Measurements from ENCODE around the gene PRR16.

The PRR16 gene

GRCh38 chr5:120555345-120555744 is 91.2 kb downstream of the PRR16 start:
- H3K9ac ChIP-seq (ENCODE audit: low read length), result no peak overlapping the region
- H3K79me1 ChIP-seq (ENCODE audit: low read length), result no peaks in the 10 kb centered on the region
- H3K18ac ChIP-seq (ENCODE audit: low read length), result no peak overlapping the region
- no peak for DNase-seq
- no peak overlapping the region for H4K5ac ChIP-seq (ENCODE audit: low read length)
- WGBS (ENCODE audit: extremely low coverage, insufficient coverage, low lambda C conversion rate), result no CpG with 5 or more reads among the region's 2 CpGs
- no peaks in the 10 kb centered on the region for H3K79me2 ChIP-seq (ENCODE audit: control insufficient read depth, insufficient read depth, low read length)
- H2BK5ac ChIP-seq (ENCODE audit: low read length), result no peak overlapping the region
- no peak overlapping the region for H3K27ac ChIP-seq (ENCODE audit: low read depth, low read length)
- H3K4me1 ChIP-seq (ENCODE audit: control insufficient read depth, low read depth, low read length), result no peaks in the 10 kb centered on the region
- H3K4ac ChIP-seq (ENCODE audit: low read depth, low read length), result no peak overlapping the region
- no peak overlapping the region for H3K4me3 ChIP-seq (ENCODE audit: low read length)
- no peak overlapping the region for H4K8ac ChIP-seq (ENCODE audit: low read depth, low read length)
- no peak overlapping the region for H2BK15ac ChIP-seq (replicated peaks; ENCODE audit: low read depth)
- no peaks in the 10 kb centered on the region for H3K36me3 ChIP-seq (ENCODE audit: control insufficient read depth, insufficient read depth, low read length)
- no peak overlapping the region for H3K4me2 ChIP-seq (ENCODE audit: low read length)
- H2BK120ac ChIP-seq (ENCODE audit: low read depth, low read length), result no peak overlapping the region
- no peak overlapping the region for H3K56ac ChIP-seq (ENCODE audit: low read length)
- no peak overlapping the region for H2AK5ac ChIP-seq (ENCODE audit: low read length)
- no peaks in the 10 kb centered on the region for H3K27me3 ChIP-seq (ENCODE audit: insufficient read depth, low read length, poor library complexity)
- H3K23ac ChIP-seq (ENCODE audit: low read length), result no peak overlapping the region

- no peak overlapping the region for H2BK5ac ChIP-seq (ENCODE audit: low read length)
- no peaks in the 10 kb centered on the region for H3K27me3 ChIP-seq (ENCODE audit: insufficient read depth, low read length, poor library complexity)
- no peak overlapping the region for H2BK120ac ChIP-seq (ENCODE audit: low read depth, low read length)
- no peaks in the 10 kb centered on the region for H3K4me1 ChIP-seq (ENCODE audit: control insufficient read depth, low read depth, low read length)
- no peak overlapping the region for H3K56ac ChIP-seq (ENCODE audit: low read length)
- H2AK5ac ChIP-seq (ENCODE audit: low read length), result no peak overlapping the region
- H3K79me1 ChIP-seq (ENCODE audit: low read length), result no peaks in the 10 kb centered on the region
- H3K79me2 ChIP-seq (ENCODE audit: control insufficient read depth, insufficient read depth, low read length), result no peaks in the 10 kb centered on the region
- no peak overlapping the region for H3K23ac ChIP-seq (ENCODE audit: low read length)
- no peak overlapping the region for H3K9ac ChIP-seq (ENCODE audit: low read length)
- no CpG with 5 or more reads among the region's 4 CpGs for WGBS (ENCODE audit: extremely low coverage, insufficient coverage, low lambda C conversion rate)
- H3K4me3 ChIP-seq (ENCODE audit: low read length), result no peak overlapping the region
- H2BK15ac ChIP-seq (replicated peaks; ENCODE audit: low read depth), result no peak overlapping the region
- H4K8ac ChIP-seq (ENCODE audit: low read depth, low read length), result no peak overlapping the region
- no peak overlapping the region for H3K4ac ChIP-seq (ENCODE audit: low read depth, low read length)
- H3K4me2 ChIP-seq (ENCODE audit: low read length), result no peak overlapping the region
- no peak overlapping the region for H4K5ac ChIP-seq (ENCODE audit: low read length)
- DNase-seq, result peak; percentile 47
- H3K36me3 ChIP-seq (ENCODE audit: control insufficient read depth, insufficient read depth, low read length), result no peaks in the 10 kb centered on the region
- no peak overlapping the region for H3K18ac ChIP-seq (ENCODE audit: low read length)
- no peak overlapping the region for H3K27ac ChIP-seq (ENCODE audit: low read depth, low read length)
Observed at GRCh38 chr5:120564013-120564412, 99.9 kb downstream of the PRR16 start.

- Histone ChIP-seq H3K27me3 (ENCODE audit: insufficient read depth, low read length, poor library complexity) (no peaks in the 10 kb centered on the region), H3K79me2 (ENCODE audit: control insufficient read depth, insufficient read depth, low read length) (no peaks in the 10 kb centered on the region)
- no peak for DNase-seq
Observed at GRCh38 chr5:120567066-120567465, 103.0 kb downstream of the PRR16 start.

GRCh38 chr5:120567921-120568320 is 103.8 kb downstream of the PRR16 start:
- no peaks in the 10 kb centered on the region for H3K79me2 ChIP-seq (ENCODE audit: control insufficient read depth, insufficient read depth, low read length)
- peak overlapping the region; percentile 80 for H3K18ac ChIP-seq (ENCODE audit: low read length)
- H3K4me1 ChIP-seq (ENCODE audit: control insufficient read depth, low read depth, low read length), result no peaks in the 10 kb centered on the region
- H3K4ac ChIP-seq (ENCODE audit: low read depth, low read length), result no peak overlapping the region
- H3K4me3 ChIP-seq (ENCODE audit: low read length), result no peak overlapping the region
- no peak overlapping the region for H3K27ac ChIP-seq (ENCODE audit: low read depth, low read length)
- no peak overlapping the region for H2BK5ac ChIP-seq (ENCODE audit: low read length)
- no peak overlapping the region for H2BK120ac ChIP-seq (ENCODE audit: low read depth, low read length)
- no peak overlapping the region for H3K9ac ChIP-seq (ENCODE audit: low read length)
- no peak overlapping the region for H2AK5ac ChIP-seq (ENCODE audit: low read length)
- no peaks in the 10 kb centered on the region for H3K27me3 ChIP-seq (ENCODE audit: insufficient read depth, low read length, poor library complexity)
- no peaks in the 10 kb centered on the region for H3K79me1 ChIP-seq (ENCODE audit: low read length)
- no peak overlapping the region for H2BK15ac ChIP-seq (replicated peaks; ENCODE audit: low read depth)
- DNase-seq, result no peak
- no peaks in the 10 kb centered on the region for H3K36me3 ChIP-seq (ENCODE audit: control insufficient read depth, insufficient read depth, low read length)
- H3K56ac ChIP-seq (ENCODE audit: low read length), result no peak overlapping the region
- H3K4me2 ChIP-seq (ENCODE audit: low read length), result no peak overlapping the region
- no peak overlapping the region for H3K23ac ChIP-seq (ENCODE audit: low read length)
- H4K8ac ChIP-seq (ENCODE audit: low read depth, low read length), result no peak overlapping the region
- no CpG with 5 or more reads among the region's 4 CpGs for WGBS (ENCODE audit: extremely low coverage, insufficient coverage, low lambda C conversion rate)
- no peak overlapping the region for H4K5ac ChIP-seq (ENCODE audit: low read length)

More at GRCh38 chr5:120567066-120567465, 103.0 kb downstream of the PRR16 start:
- no peaks in the 10 kb centered on the region for H3K79me1 ChIP-seq (ENCODE audit: low read length)
- H3K36me3 ChIP-seq (ENCODE audit: control insufficient read depth, insufficient read depth, low read length), result no peaks in the 10 kb centered on the region
- H2BK120ac ChIP-seq (ENCODE audit: low read depth, low read length), result no peak overlapping the region
- no peak overlapping the region for H2AK5ac ChIP-seq (ENCODE audit: low read length)
- H2BK5ac ChIP-seq (ENCODE audit: low read length), result no peak overlapping the region
- no peak overlapping the region for H4K5ac ChIP-seq (ENCODE audit: low read length)
- H2BK15ac ChIP-seq (replicated peaks; ENCODE audit: low read depth), result no peak overlapping the region
- H3K56ac ChIP-seq (ENCODE audit: low read length), result no peak overlapping the region
- no peak overlapping the region for H3K4ac ChIP-seq (ENCODE audit: low read depth, low read length)
- no CpG with 5 or more reads among the region's 1 CpG for WGBS (ENCODE audit: extremely low coverage, insufficient coverage, low lambda C conversion rate)
- no peak overlapping the region for H4K8ac ChIP-seq (ENCODE audit: low read depth, low read length)
- no peak overlapping the region for H3K18ac ChIP-seq (ENCODE audit: low read length)
- H3K4me1 ChIP-seq (ENCODE audit: control insufficient read depth, low read depth, low read length), result no peaks in the 10 kb centered on the region
- no peak overlapping the region for H3K4me2 ChIP-seq (ENCODE audit: low read length)
- no peak overlapping the region for H3K9ac ChIP-seq (ENCODE audit: low read length)
- no peak overlapping the region for H3K4me3 ChIP-seq (ENCODE audit: low read length)
- no peak overlapping the region for H3K27ac ChIP-seq (ENCODE audit: low read depth, low read length)
- H3K23ac ChIP-seq (ENCODE audit: low read length), result no peak overlapping the region

GRCh38 chr5:120568711-120569110 is 104.6 kb downstream of the PRR16 start:
- H3K56ac ChIP-seq (ENCODE audit: low read length), result no peak overlapping the region

DNA sequence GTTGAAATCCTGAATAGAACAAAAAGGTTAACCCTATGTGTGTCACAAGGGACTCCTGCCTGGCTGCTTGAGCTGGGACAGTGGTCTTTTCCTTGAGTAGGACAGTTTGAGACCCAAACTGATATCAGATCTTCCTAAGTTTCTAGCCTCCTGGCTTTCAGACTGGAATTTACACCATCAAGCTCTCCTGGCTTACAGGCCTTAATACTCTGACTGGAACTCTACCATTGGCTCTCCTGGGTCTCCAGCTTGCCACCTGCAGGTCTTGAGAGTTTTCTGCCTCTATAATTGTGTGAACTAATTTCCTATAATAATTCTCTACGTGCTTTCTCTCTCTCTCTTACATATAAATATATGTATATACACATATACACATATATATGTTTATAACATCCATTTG is 112.5 kb downstream of the PRR16 start:
- Histone ChIP-seq H2AK5ac (ENCODE audit: low read length) (no peak overlapping the region), H2BK5ac (ENCODE audit: low read length) (no peak overlapping the region), H3K4me3 (ENCODE audit: low read length) (no peak overlapping the region), H2BK120ac (ENCODE audit: low read depth, low read length) (no peak overlapping the region), H3K4me2 (ENCODE audit: low read length) (no peak overlapping the region), H3K27me3 (ENCODE audit: insufficient read depth, low read length, poor library complexity) (no peaks in the 10 kb centered on the region), H3K23ac (ENCODE audit: low read length) (no peak overlapping the region), H3K36me3 (ENCODE audit: control insufficient read depth, insufficient read depth, low read length) (no peaks in the 10 kb centered on the region), H4K5ac (ENCODE audit: low read length) (no peak overlapping the region), H3K27ac (ENCODE audit: low read depth, low read length) (no peak overlapping the region), H3K79me1 (ENCODE audit: low read length) (no peaks in the 10 kb centered on the region), H3K9ac (ENCODE audit: low read length) (no peak overlapping the region), H3K79me2 (ENCODE audit: control insufficient read depth, insufficient read depth, low read length) (no peaks in the 10 kb centered on the region), H3K56ac (ENCODE audit: low read length) (no peak overlapping the region), H3K4me1 (ENCODE audit: control insufficient read depth, low read depth, low read length) (no peaks in the 10 kb centered on the region), H3K18ac (ENCODE audit: low read length) (no peak overlapping the region), H4K8ac (ENCODE audit: low read depth, low read length) (no peak overlapping the region), H2BK15ac (replicated peaks; ENCODE audit: low read depth) (no peak overlapping the region), H3K4ac (ENCODE audit: low read depth, low read length) (no peak overlapping the region)
- DNase-seq, result peak; percentile 49
- WGBS (ENCODE audit: extremely low coverage, insufficient coverage, low lambda C conversion rate), result no CpG with 5 or more reads among the region's 1 CpG

More at GRCh38 chr5:120568711-120569110, 104.6 kb downstream of the PRR16 start:
- Histone ChIP-seq H2BK120ac (ENCODE audit: low read depth, low read length) (no peak overlapping the region), H3K79me1 (ENCODE audit: low read length) (no peaks in the 10 kb centered on the region), H2BK15ac (replicated peaks; ENCODE audit: low read depth) (no peak overlapping the region), H3K36me3 (ENCODE audit: control insufficient read depth, insufficient read depth, low read length) (no peaks in the 10 kb centered on the region), H3K4ac (ENCODE audit: low read depth, low read length) (no peak overlapping the region), H4K5ac (ENCODE audit: low read length) (no peak overlapping the region), H3K23ac (ENCODE audit: low read length) (no peak overlapping the region), H3K18ac (ENCODE audit: low read length) (no peak overlapping the region), H3K4me2 (ENCODE audit: low read length) (no peak overlapping the region), H3K4me1 (ENCODE audit: control insufficient read depth, low read depth, low read length) (no peaks in the 10 kb centered on the region), H3K27me3 (ENCODE audit: insufficient read depth, low read length, poor library complexity) (no peaks in the 10 kb centered on the region), H2BK5ac (ENCODE audit: low read length) (no peak overlapping the region), H2AK5ac (ENCODE audit: low read length) (no peak overlapping the region), H4K8ac (ENCODE audit: low read depth, low read length) (no peak overlapping the region), H3K4me3 (ENCODE audit: low read length) (no peak overlapping the region), H3K27ac (ENCODE audit: low read depth, low read length) (no peak overlapping the region), H3K79me2 (ENCODE audit: control insufficient read depth, insufficient read depth, low read length) (no peaks in the 10 kb centered on the region), H3K9ac (ENCODE audit: low read length) (no peak overlapping the region)
- DNase-seq, result no peak

All from mesendoderm (in vitro differentiated cells).